ENCODE results near the gene HHATL.

The HHATL gene

GRCh38 chr3:42702066-42702951 lies at the start of gene HHATL:
Gene HHATL (minus strand): TSS chr3:42702798. CDS start chr3:42700826, 1,972 bp downstream.
- no peaks in the 10 kb centered on the region for H3K36me3 ChIP-seq (ENCODE audit: insufficient read depth, low read length)
- no peak within 1 kb of the TSS for H3K27ac ChIP-seq
- no peaks in the 10 kb centered on the region for H3K9me3 ChIP-seq (ENCODE audit: low read depth, low read length)
- H3K4me3 ChIP-seq: no peak within 1 kb of the TSS
- H3K9ac ChIP-seq (ENCODE audit: insufficient read length): no peak within 1 kb of the TSS
- no peak for DNase-seq (ENCODE audit: low read depth, low spot score)
- TF ChIP-seq POLR2AphosphoS5 (IDR thresholded peaks at IDR 0.05; ENCODE audit: borderline replicate concordance, low read depth, low read length) (no peak), FOXP2 (optimal IDR thresholded peaks at IDR 0.05; ENCODE audit: control extremely low read depth, extremely low read length, insufficient read depth) (no peak), EZH2 (IDR thresholded peaks at IDR 0.05) (no peak)

- no peak for TF ChIP-seq FOXP2 (optimal IDR thresholded peaks at IDR 0.05; ENCODE audit: control extremely low read depth, extremely low read length, insufficient read depth)
- TF ChIP-seq EZH2 (IDR thresholded peaks at IDR 0.05): no peak
- no peak for TF ChIP-seq POLR2AphosphoS5 (IDR thresholded peaks at IDR 0.05; ENCODE audit: borderline replicate concordance, low read depth, low read length)
- no peak overlapping the region for H3K27ac ChIP-seq
- H3K9ac ChIP-seq (ENCODE audit: insufficient read length): no peak overlapping the region
- H3K36me3 ChIP-seq (ENCODE audit: insufficient read depth, low read length): no peaks in the 10 kb centered on the region
- H3K4me3 ChIP-seq: no peak overlapping the region
- DNase-seq (ENCODE audit: low read depth, low spot score): no peak
- no peaks in the 10 kb centered on the region for H3K9me3 ChIP-seq (ENCODE audit: low read depth, low read length)
These were observed 49.0 kb upstream of the HHATL start for GRCh38 chr3:42751609-42752008.

- no peak overlapping the region for H3K27ac ChIP-seq
- no peaks in the 10 kb centered on the region for H3K9me3 ChIP-seq (ENCODE audit: low read depth, low read length)
- H3K36me3 ChIP-seq (ENCODE audit: insufficient read depth, low read length): no peaks in the 10 kb centered on the region
- DNase-seq (ENCODE audit: low read depth, low spot score): no peak
- TF ChIP-seq POLR2AphosphoS5 (IDR thresholded peaks at IDR 0.05; ENCODE audit: borderline replicate concordance, low read depth, low read length) (no peak), EZH2 (IDR thresholded peaks at IDR 0.05) (no peak), FOXP2 (optimal IDR thresholded peaks at IDR 0.05; ENCODE audit: control extremely low read depth, extremely low read length, insufficient read depth) (no peak)
- H3K4me3 ChIP-seq: no peak overlapping the region
- H3K9ac ChIP-seq (ENCODE audit: insufficient read length): no peak overlapping the region
These were observed 48.2 kb upstream of the HHATL start for GRCh38 chr3:42750834-42751233.

GRCh38 chr3:42749753-42750231 lies 47.2 kb upstream of the HHATL start:
- Histone ChIP-seq H3K27ac (no peak overlapping the region), H3K4me3 (no peak overlapping the region), H3K9me3 (ENCODE audit: low read depth, low read length) (no peaks in the 10 kb centered on the region), H3K9ac (ENCODE audit: insufficient read length) (no peak overlapping the region), H3K36me3 (ENCODE audit: insufficient read depth, low read length) (no peaks in the 10 kb centered on the region)
- TF ChIP-seq FOXP2 (optimal IDR thresholded peaks at IDR 0.05; ENCODE audit: control extremely low read depth, extremely low read length, insufficient read depth): no peak
- TF ChIP-seq EZH2 (IDR thresholded peaks at IDR 0.05): no peak
- TF ChIP-seq POLR2AphosphoS5 (IDR thresholded peaks at IDR 0.05; ENCODE audit: borderline replicate concordance, low read depth, low read length): no peak
- DNase-seq (ENCODE audit: low read depth, low spot score): no peak

- Histone ChIP-seq H3K9ac (ENCODE audit: insufficient read length) (no peak overlapping the region), H3K9me3 (ENCODE audit: low read depth, low read length) (no peaks in the 10 kb centered on the region), H3K4me3 (no peak overlapping the region), H3K27ac (no peak overlapping the region), H3K36me3 (ENCODE audit: insufficient read depth, low read length) (no peaks in the 10 kb centered on the region)
- DNase-seq (ENCODE audit: low read depth, low spot score): no peak
- no peak for TF ChIP-seq EZH2 (IDR thresholded peaks at IDR 0.05)
- no peak for TF ChIP-seq POLR2AphosphoS5 (IDR thresholded peaks at IDR 0.05; ENCODE audit: borderline replicate concordance, low read depth, low read length)
- TF ChIP-seq FOXP2 (optimal IDR thresholded peaks at IDR 0.05; ENCODE audit: control extremely low read depth, extremely low read length, insufficient read depth): no peak
These were observed 46.6 kb upstream of the HHATL start for GRCh38 chr3:42749025-42749752.

GRCh38 chr3:42747581-42747980 lies 45.0 kb upstream of the HHATL start:
- 0 out of 2 replicates have a peak overlapping the region, but pooled peaks have one; percentile 25 for H3K4me3 ChIP-seq
- peak overlapping the region; percentile 36; the same call in 1 of the 2 replicates for H3K27ac ChIP-seq
- DNase-seq (ENCODE audit: low read depth, low spot score): peak; percentile 44
- no peaks in the 10 kb centered on the region for H3K36me3 ChIP-seq (ENCODE audit: insufficient read depth, low read length)
- H3K9ac ChIP-seq (ENCODE audit: insufficient read length): no peak overlapping the region
- TF ChIP-seq FOXP2 (optimal IDR thresholded peaks at IDR 0.05; ENCODE audit: control extremely low read depth, extremely low read length, insufficient read depth): no peak
- no peak for TF ChIP-seq EZH2 (IDR thresholded peaks at IDR 0.05)
- TF ChIP-seq POLR2AphosphoS5 (IDR thresholded peaks at IDR 0.05; ENCODE audit: borderline replicate concordance, low read depth, low read length): peak; percentile 28; the same call in 1 of the 2 replicates
- no peaks in the 10 kb centered on the region for H3K9me3 ChIP-seq (ENCODE audit: low read depth, low read length)

GRCh38 chr3:42746455-42747450 lies 44.2 kb upstream of the HHATL start:
- H3K36me3 ChIP-seq (ENCODE audit: insufficient read depth, low read length): no peaks in the 10 kb centered on the region
- H3K27ac ChIP-seq: no peak overlapping the region
- no peaks in the 10 kb centered on the region for H3K9me3 ChIP-seq (ENCODE audit: low read depth, low read length)
- TF ChIP-seq FOXP2 (optimal IDR thresholded peaks at IDR 0.05; ENCODE audit: control extremely low read depth, extremely low read length, insufficient read depth) (no peak), POLR2AphosphoS5 (IDR thresholded peaks at IDR 0.05; ENCODE audit: borderline replicate concordance, low read depth, low read length) (no peak), EZH2 (IDR thresholded peaks at IDR 0.05) (no peak)
- H3K4me3 ChIP-seq: 0 out of 2 replicates have a peak overlapping the region, but pooled peaks have one; percentile 25
- DNase-seq (ENCODE audit: low read depth, low spot score): no peak
- H3K9ac ChIP-seq (ENCODE audit: insufficient read length): no peak overlapping the region
